Muscle of leg (tissue), 11 donors: Measurements from ENCODE around the gene UTS2B. TPM values are rescaled to one million over a fixed set of nuclear protein-coding genes. Genes with fewer than 3 reads are reported as not detected.

ENCODE experiments used
- DNase-seq: peaks from one replicate; pipeline ENCODE4 v3.0.0; 2013
- H3K27ac ChIP-seq: one replicate; pipeline ENCODE4 v1.5.1; 2013; ENCODE audit warnings: mild to moderate bottlenecking, low read length, control low read depth
- H3K27me3 ChIP-seq: one replicate; pipeline ENCODE4 v1.6.1; 2013; ENCODE audit warnings: low read length; ENCODE audit not compliant: control insufficient read depth, insufficient read depth
- H3K36me3 ChIP-seq: one replicate; pipeline ENCODE4 v1.6.1; 2013; ENCODE audit warnings: low read length; ENCODE audit not compliant: control insufficient read depth, insufficient read depth
- H3K4me1 ChIP-seq: one replicate; pipeline ENCODE4 v1.6.1; 2013; ENCODE audit warnings: low read length; ENCODE audit not compliant: control insufficient read depth, insufficient read depth
- H3K4me3 ChIP-seq: one replicate; pipeline ENCODE4 v1.5.1; 2013; ENCODE audit warnings: low read length, control low read depth
- H3K9me3 ChIP-seq: replicated peaks from 2 replicates; pipeline ENCODE4 v1.6.1; 2013; ENCODE audit warnings: low read depth, low read length; ENCODE audit not compliant: control insufficient read depth
- WGBS: methylation state at CpG from one replicate; pipeline ENCODE4 v1.1.5; 2013; ENCODE audit warnings: missing lambda C conversion rate; ENCODE audit not compliant: insufficient coverage; 5-methylcytosine and 5-hydroxymethylcytosine counted together
- polyA plus RNA-seq, 8 donors: library from polyadenylated mRNA; unstranded; fragments of 120-200 nt; gene quantifications; one replicate each; pipeline versions ENCODE4 v1.2.1 to v1.2.3, GENCODE V29; 2013; ENCODE audit warnings: inconsistent platforms in 1 of 8, low replicate concordance in 1 of 8; ENCODE audit not compliant: insufficient read length in 8 of 8, insufficient read depth in 1 of 8
- total RNA-seq: library from RNA; stranded (reverse); fragments of 120-200 nt; gene quantifications from one replicate; pipeline ENCODE4 v1.2.4, GENCODE V29; 2013

UTS2B gene
- total and polyA plus RNA-seq, 9 donors, result 0.09 to 0.65 (median 0.18) TPM; not detected in 4

- H3K4me3 ChIP-seq, result no peak overlapping the region
- H3K36me3 ChIP-seq, result no peaks in the 10 kb centered on the region
Measured at GRCh38 chr3:191227541-191227940, 102.8 kb downstream of the UTS2B start.

GRCh38 chr3:191221638-191222037 lies 108.7 kb downstream of the UTS2B start:
- Histone ChIP-seq H3K9me3 (no peaks in the 10 kb centered on the region), H3K27ac (no peak overlapping the region), H3K4me3 (no peak overlapping the region), H3K4me1 (no peaks in the 10 kb centered on the region), H3K27me3 (no peaks in the 10 kb centered on the region), H3K36me3 (no peaks in the 10 kb centered on the region)
- DNase-seq, result no peak
- 100% methylated on average over 1 of the region's 1 CpG for WGBS

More at GRCh38 chr3:191227541-191227940, 102.8 kb downstream of the UTS2B start:
- DNase-seq, result no peak
- WGBS, result 24% methylated on average over 3 of the region's 5 CpGs
- H3K27me3 ChIP-seq, result no peaks in the 10 kb centered on the region
- H3K9me3 ChIP-seq, result no peaks in the 10 kb centered on the region
- no peaks in the 10 kb centered on the region for H3K4me1 ChIP-seq
- H3K27ac ChIP-seq, result no peak overlapping the region

GRCh38 chr3:191220908-191221307 lies 109.4 kb downstream of the UTS2B start:
- no peaks in the 10 kb centered on the region for H3K4me1 ChIP-seq
- H3K36me3 ChIP-seq, result no peaks in the 10 kb centered on the region
- 83% methylated on average over 3 of the region's 5 CpGs for WGBS
- DNase-seq, result no peak
- no peak overlapping the region for H3K27ac ChIP-seq
- H3K4me3 ChIP-seq, result no peak overlapping the region
- H3K9me3 ChIP-seq, result no peaks in the 10 kb centered on the region
- H3K27me3 ChIP-seq, result no peaks in the 10 kb centered on the region

GRCh38 chr3:191217301-191217700 lies 113.0 kb downstream of the UTS2B start:
- Histone ChIP-seq H3K27me3 (no peaks in the 10 kb centered on the region), H3K4me1 (no peaks in the 10 kb centered on the region), H3K9me3 (no peaks in the 10 kb centered on the region), H3K4me3 (no peak overlapping the region), H3K27ac (no peak overlapping the region), H3K36me3 (no peaks in the 10 kb centered on the region)
- DNase-seq, result no peak
- WGBS, result no CpG with 5 or more reads among the region's 1 CpG

Other genes with a start within 250 kb of the UTS2B start
- gene OSTN, start 131.3 kb downstream of the UTS2B start, total RNA-seq, result 12.9 TPM
- gene OSTN, start 131.3 kb downstream of the UTS2B start, polyA plus RNA-seq, result 10 to 100 TPM in 3 of 8 donors, 1 to 10 TPM in 5; 1.6 to 24.8 (median 3.9) TPM
- 32.4 TPM for gene CCDC50, start 1.1 kb downstream of the UTS2B start, total RNA-seq
- gene CCDC50, start 1.1 kb downstream of the UTS2B start, polyA plus RNA-seq, result 10 to 100 TPM; 22.5 to 31.7 (median 25.8) TPM
- not detected for gene PYDC2, start 130.6 kb upstream of the UTS2B start, total RNA-seq
- not detected for gene PYDC2, start 130.6 kb upstream of the UTS2B start, polyA plus RNA-seq